Ishikawa (cell line): ENCODE measurements around the gene RPS21.

Experiments used
- CEBPB ChIP-seq: IDR thresholded peaks from 2 replicates; pipeline ENCODE4 v1.6.1; 2012
- CREB1 ChIP-seq: IDR thresholded peaks from 2 replicates; pipeline ENCODE4 v1.6.1; 2012; ENCODE audit warnings: low read depth
- EGR1 ChIP-seq: IDR thresholded peaks from 2 replicates; pipeline ENCODE4 v1.6.1; 2012
- EP300 ChIP-seq: IDR thresholded peaks from 2 replicates; pipeline ENCODE4 v1.6.1; 2012; ENCODE audit warnings: borderline replicate concordance
- FOXM1 ChIP-seq: IDR thresholded peaks from 2 replicates; pipeline ENCODE4 v1.6.1; 2012; ENCODE audit warnings: low read depth, borderline replicate concordance
- MAX ChIP-seq: IDR thresholded peaks from 2 replicates; pipeline ENCODE4 v1.6.1; 2012
- NFIC ChIP-seq: IDR thresholded peaks from 2 replicates; pipeline ENCODE4 v1.6.1; 2012
- RAD21 ChIP-seq: IDR thresholded peaks from 2 replicates; pipeline ENCODE4 v1.6.1; 2012; ENCODE audit warnings: low read depth
- REST ChIP-seq: IDR thresholded peaks from 2 replicates; pipeline ENCODE4 v1.6.1; 2012; ENCODE audit warnings: low read depth, mild to moderate bottlenecking
- TAF1 ChIP-seq: IDR thresholded peaks from 2 replicates; pipeline ENCODE4 v1.6.1; 2012; ENCODE audit warnings: low read depth, mild to moderate bottlenecking
- TCF12 ChIP-seq: IDR thresholded peaks from 2 replicates; pipeline ENCODE4 v1.6.1; 2012; ENCODE audit warnings: low read depth
- TEAD4 ChIP-seq: IDR thresholded peaks from 2 replicates; pipeline ENCODE4 v1.6.1; 2012
- USF1 ChIP-seq: IDR thresholded peaks from 2 replicates; pipeline ENCODE4 v1.6.1; 2012
- YY1 ChIP-seq: IDR thresholded peaks from 2 replicates; pipeline ENCODE4 v1.6.1; 2012; ENCODE audit warnings: low read depth
- ZBTB7A ChIP-seq: IDR thresholded peaks from 2 replicates; pipeline ENCODE4 v1.6.1; 2012; ENCODE audit warnings: low read depth

RPS21 gene

GRCh38 chr20:62393830-62394229, 6.9 kb downstream of the RPS21 start:
- TF ChIP-seq TAF1, result no peak
- TF ChIP-seq REST, result no peak
- no peak for TF ChIP-seq MAX
- no peak for TF ChIP-seq RAD21
- no peak for TF ChIP-seq NFIC
- no peak for TF ChIP-seq CEBPB
- TF ChIP-seq TEAD4, result no peak

- TF ChIP-seq MAX, result no peak
- TF ChIP-seq FOXM1, result no peak
- no peak for TF ChIP-seq ZBTB7A
- no peak for TF ChIP-seq TCF12
- no peak for TF ChIP-seq USF1
- no peak for TF ChIP-seq CEBPB
- TF ChIP-seq EGR1, result no peak
These were observed 7.6 kb downstream of the RPS21 start for GRCh38 chr20:62394248-62395245.

- no peak for TF ChIP-seq REST
- TF ChIP-seq TEAD4, result no peak
- TF ChIP-seq EP300, result no peak
- TF ChIP-seq YY1, result no peak
- no peak for TF ChIP-seq TAF1
- TF ChIP-seq ZBTB7A, result no peak
- no peak for TF ChIP-seq RAD21
- TF ChIP-seq NFIC, result no peak
- TF ChIP-seq FOXM1, result no peak
- TF ChIP-seq USF1, result no peak
- TF ChIP-seq MAX, result no peak
- no peak for TF ChIP-seq CREB1
- no peak for TF ChIP-seq TCF12
- TF ChIP-seq EGR1, result no peak
- TF ChIP-seq CEBPB, result no peak
These were observed 8.7 kb downstream of the RPS21 start for GRCh38 chr20:62395311-62396242.

- TF ChIP-seq EP300 (no peak), NFIC (no peak), REST (no peak), ZBTB7A (no peak), TEAD4 (no peak), CEBPB (no peak), USF1 (no peak), TAF1 (no peak), RAD21 (no peak), EGR1 (no peak), MAX (no peak), YY1 (no peak), TCF12 (no peak), CREB1 (no peak), FOXM1 (no peak)
These were observed 9.7 kb downstream of the RPS21 start for GRCh38 chr20:62396367-62397239.
